ENCODE measurements around the gene PAXX. TPM values are rescaled to one million over a fixed set of nuclear protein-coding genes. Genes with fewer than 3 reads are reported as not detected.

The PAXX gene
- total and polyA plus RNA-seq, 2 donors (not counting 1 experiment from before 2014, with no cell fraction given), result 74.8 to 167 TPM

DNA sequence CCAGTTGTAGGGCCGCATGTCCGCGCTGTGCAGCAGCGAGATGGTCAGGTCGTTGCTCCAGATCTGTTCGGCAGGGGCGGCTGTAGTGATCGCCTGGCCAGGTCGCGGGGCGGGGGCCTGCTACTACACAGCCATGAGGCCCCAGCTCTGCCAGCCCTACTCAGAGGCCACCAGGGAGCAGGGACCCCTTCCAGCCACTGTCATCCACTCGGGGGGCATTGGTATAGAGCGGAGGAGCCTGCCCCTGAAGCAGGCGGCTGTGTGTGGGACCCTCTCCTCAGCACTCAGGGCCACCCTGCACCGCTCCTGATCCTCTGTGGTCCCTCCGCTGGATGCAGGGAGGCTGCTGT is 49.4 kb upstream of the PAXX start:
- H3K27ac Mint-ChIP-seq, result peak overlapping the region; percentile 50
- no peaks in the 10 kb centered on the region for H3K9me3 Mint-ChIP-seq (ENCODE audit: insufficient read depth)
- Histone ChIP-seq H3K27ac (ENCODE audit: low read length in 2 of 2) (no peak overlapping the region), H3K9me3 (ENCODE audit: control extremely low read depth in 1 of 3, control insufficient read depth in 2 of 3, insufficient read depth in 1 of 3, low read length in 2 of 3) (no peaks in the 10 kb centered on the region), H4K20me1 (ENCODE audit: control insufficient read depth, insufficient read depth, low read length, poor library complexity, severe bottlenecking) (peaks cover 51% of the 10 kb centered on the region), H3K9ac (ENCODE audit: low read length) (no peak overlapping the region), H3K4me3 (ENCODE audit: control extremely low read depth in 1 of 5, extremely low read depth in 1 of 5, insufficient read depth in 1 of 5, low read depth in 2 of 5, low read length in 4 of 5) (no peak overlapping the region), H3K79me2 (ENCODE audit: control insufficient read depth, insufficient read depth, low read length) (peaks cover 22% of the 10 kb centered on the region), H3K4me1 (ENCODE audit: control insufficient read depth in 2 of 2, insufficient read depth in 2 of 2, low read length in 2 of 2) (peaks cover 6 to 21% of the 10 kb centered on the region in 2 donors), H3K27me3 (replicated peaks in 1 of 4; ENCODE audit: control extremely low read depth in 1 of 4, control insufficient read depth in 3 of 4, insufficient read depth in 4 of 4, low read length in 3 of 4) (no peaks in the 10 kb centered on the region), H2AFZ (ENCODE audit: insufficient read depth, low read depth, low read length, poor library complexity, severe bottlenecking) (no peak overlapping the region), H3K36me3 (replicated peaks in 1 of 2; ENCODE audit: control extremely low read depth in 1 of 2, control insufficient read depth in 1 of 2, extremely low read depth in 1 of 2, insufficient read depth in 2 of 2, low read length in 1 of 2) (peaks cover 2 to 36% of the 10 kb centered on the region in 2 experiments), H3K4me2 (replicated peaks; ENCODE audit: low read depth, low read length, poor library complexity, severe bottlenecking) (peak overlapping the region; percentile 81)
- H3K27me3 Mint-ChIP-seq, result no peaks in the 10 kb centered on the region
- no peak for ATAC-seq (ENCODE audit: low read depth)
- CTCF ChIA-PET, result no interaction called here
- peaks cover 7% of the 10 kb centered on the region for H3K4me1 Mint-ChIP-seq
- H3K4me3 Mint-ChIP-seq, result peak overlapping the region; percentile 61
- no peak for TF ChIP-seq EZH2 (IDR thresholded peaks at IDR 0.05; ENCODE audit: borderline replicate concordance, insufficient read depth, low read depth, low read length, poor library complexity, severe bottlenecking)
- TF ChIP-seq, protein P1, sequence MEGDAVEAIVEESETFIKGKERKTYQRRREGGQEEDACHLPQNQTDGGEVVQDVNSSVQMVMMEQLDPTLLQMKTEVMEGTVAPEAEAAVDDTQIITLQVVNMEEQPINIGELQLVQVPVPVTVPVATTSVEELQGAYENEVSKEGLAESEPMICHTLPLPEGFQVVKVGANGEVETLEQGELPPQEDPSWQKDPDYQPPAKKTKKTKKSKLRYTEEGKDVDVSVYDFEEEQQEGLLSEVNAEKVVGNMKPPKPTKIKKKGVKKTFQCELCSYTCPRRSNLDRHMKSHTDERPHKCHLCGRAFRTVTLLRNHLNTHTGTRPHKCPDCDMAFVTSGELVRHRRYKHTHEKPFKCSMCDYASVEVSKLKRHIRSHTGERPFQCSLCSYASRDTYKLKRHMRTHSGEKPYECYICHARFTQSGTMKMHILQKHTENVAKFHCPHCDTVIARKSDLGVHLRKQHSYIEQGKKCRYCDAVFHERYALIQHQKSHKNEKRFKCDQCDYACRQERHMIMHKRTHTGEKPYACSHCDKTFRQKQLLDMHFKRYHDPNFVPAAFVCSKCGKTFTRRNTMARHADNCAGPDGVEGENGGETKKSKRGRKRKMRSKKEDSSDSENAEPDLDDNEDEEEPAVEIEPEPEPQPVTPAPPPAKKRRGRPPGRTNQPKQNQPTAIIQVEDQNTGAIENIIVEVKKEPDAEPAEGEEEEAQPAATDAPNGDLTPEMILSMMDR (IDR thresholded peaks at IDR 0.05), result no peak
- DNase-seq, result no peak
- 97% methylated on average over 15 of the region's 16 CpGs for WGBS (ENCODE audit: insufficient coverage)
- intact Hi-C loops (cut with micrococcal nuclease), result no loop called here
- POLR2A ChIA-PET, result interaction anchor here (0.7 kb wide), 1 partner anchor 57 kb away, joined by 6 read pairs; the partner anchor contains the start of gene TRAF2
